Diencephalon (tissue), 1 donor: ENCODE data around the gene ZC3H6. TPM values are rescaled to one million over a fixed set of nuclear protein-coding genes. Genes with fewer than 3 reads are reported as not detected.

Experiments
- small RNA-seq: library from RNA; depleted of rRNA; stranded (forward); fragments of <200 nt; gene quantifications from one replicate; pipeline ENCODE3, GENCODE V24; 2014
- total RNA-seq: library from RNA; depleted of rRNA; stranded (reverse); fragments of >200 nt; gene quantifications from one replicate; pipeline ENCODE4 v1.2.3, GENCODE V29; 2014

The ZC3H6 gene
- total RNA-seq = 25.4 TPM

GRCh38 chr2:112275311-112275886 is at the start of gene ZC3H6:
ZC3H6 (plus strand) TSS chr2:112275597; CDS start chr2:112275995, 398 bp downstream.

GRCh38 chr2:112254466-112255240 is 20.7 kb upstream of the ZC3H6 start, which contains the start of gene ZC3H8:
ZC3H8 (minus strand) TSS chr2:112255042; CDS start chr2:112254981, 61 bp downstream.

Small RNA genes within 50 kb of the gene (small RNA-seq; reads per million reads assigned to genes)
- gene AC115115.1 = not detected

Other genes with a start within 250 kb of the ZC3H6 start
- 17.5 TPM for gene TMEM87B, start 220.3 kb upstream of the ZC3H6 start, total RNA-seq
- 6.2 TPM for gene FBLN7, start 137.2 kb upstream of the ZC3H6 start, total RNA-seq
- 21.2 TPM for gene ZC3H8, start 20.6 kb upstream of the ZC3H6 start, total RNA-seq
- gene RGPD8, start 158.0 kb downstream of the ZC3H6 start, total RNA-seq = 42.9 TPM
- gene TTL, start 206.6 kb downstream of the ZC3H6 start, total RNA-seq = 84.4 TPM